ENCODE results near the gene DDX3X.
"Not testable (repeated sequence)": the region's sequence is repeated elsewhere in the genome, so short reads cannot be mapped to it uniquely, and the experiment has no call there.

Gene DDX3X

GRCh38 chrX:41308884-41309647, 24.9 kb upstream of the DDX3X start:
- Histone ChIP-seq H3K79me1 (ENCODE audit: low read length) (no peaks in the 10 kb centered on the region), H3K27me3 (ENCODE audit: insufficient read depth, low read length, poor library complexity) (no peaks in the 10 kb centered on the region), H2BK15ac (replicated peaks; ENCODE audit: low read depth) (no peak overlapping the region), H3K36me3 (ENCODE audit: control insufficient read depth, insufficient read depth, low read length) (no peaks in the 10 kb centered on the region), H3K9ac (ENCODE audit: low read length) (no peak overlapping the region), H3K18ac (ENCODE audit: low read length) (no peak overlapping the region), H3K56ac (ENCODE audit: low read length) (no peak overlapping the region), H2BK5ac (ENCODE audit: low read length) (no peak overlapping the region), H3K4me2 (ENCODE audit: low read length) (no peak overlapping the region), H2BK120ac (ENCODE audit: low read depth, low read length) (no peak overlapping the region), H3K4ac (ENCODE audit: low read depth, low read length) (no peak overlapping the region), H2AK5ac (ENCODE audit: low read length) (no peak overlapping the region), H3K4me1 (ENCODE audit: control insufficient read depth, low read depth, low read length) (no peaks in the 10 kb centered on the region), H4K5ac (ENCODE audit: low read length) (no peak overlapping the region), H3K4me3 (ENCODE audit: low read length) (no peak overlapping the region), H3K79me2 (ENCODE audit: control insufficient read depth, insufficient read depth, low read length) (no peaks in the 10 kb centered on the region), H3K27ac (ENCODE audit: low read depth, low read length) (no peak overlapping the region), H4K8ac (ENCODE audit: low read depth, low read length) (no peak overlapping the region), H3K23ac (ENCODE audit: low read length) (no peak overlapping the region)
- no CpG with 5 or more reads among the region's 5 CpGs for WGBS (ENCODE audit: extremely low coverage, insufficient coverage, low lambda C conversion rate)
- DNase-seq, result no peak

GRCh38 chrX:41312786-41313185, 21.2 kb upstream of the DDX3X start:
- Histone ChIP-seq H2BK5ac (ENCODE audit: low read length) (no peak overlapping the region), H3K4me3 (ENCODE audit: low read length) (no peak overlapping the region), H2BK15ac (replicated peaks; ENCODE audit: low read depth) (no peak overlapping the region), H3K23ac (ENCODE audit: low read length) (no peak overlapping the region), H3K79me2 (ENCODE audit: control insufficient read depth, insufficient read depth, low read length) (no peaks in the 10 kb centered on the region), H3K4me2 (ENCODE audit: low read length) (no peak overlapping the region), H3K79me1 (ENCODE audit: low read length) (no peaks in the 10 kb centered on the region), H3K27ac (ENCODE audit: low read depth, low read length) (no peak overlapping the region), H3K9ac (ENCODE audit: low read length) (no peak overlapping the region), H2BK120ac (ENCODE audit: low read depth, low read length) (no peak overlapping the region), H3K4ac (ENCODE audit: low read depth, low read length) (no peak overlapping the region), H3K27me3 (ENCODE audit: insufficient read depth, low read length, poor library complexity) (no peaks in the 10 kb centered on the region), H4K8ac (ENCODE audit: low read depth, low read length) (no peak overlapping the region), H3K56ac (ENCODE audit: low read length) (no peak overlapping the region), H3K36me3 (ENCODE audit: control insufficient read depth, insufficient read depth, low read length) (no peaks in the 10 kb centered on the region), H4K5ac (ENCODE audit: low read length) (no peak overlapping the region), H3K18ac (ENCODE audit: low read length) (no peak overlapping the region), H3K4me1 (ENCODE audit: control insufficient read depth, low read depth, low read length) (no peaks in the 10 kb centered on the region), H2AK5ac (ENCODE audit: low read length) (no peak overlapping the region)
- no CpG with 5 or more reads among the region's 1 CpG for WGBS (ENCODE audit: extremely low coverage, insufficient coverage, low lambda C conversion rate)
- no peak for DNase-seq

- H3K79me1 ChIP-seq (ENCODE audit: low read length), result no peaks in the 10 kb centered on the region
- H3K23ac ChIP-seq (ENCODE audit: low read length), result no peak overlapping the region
- WGBS (ENCODE audit: extremely low coverage, insufficient coverage, low lambda C conversion rate), result no CpG with 5 or more reads among the region's 5 CpGs
- H2BK15ac ChIP-seq (replicated peaks; ENCODE audit: low read depth), result no peak overlapping the region
- H4K5ac ChIP-seq (ENCODE audit: low read length), result no peak overlapping the region
- no peaks in the 10 kb centered on the region for H3K27me3 ChIP-seq (ENCODE audit: insufficient read depth, low read length, poor library complexity)
- no peak overlapping the region for H4K8ac ChIP-seq (ENCODE audit: low read depth, low read length)
- no peak overlapping the region for H3K4me2 ChIP-seq (ENCODE audit: low read length)
- H3K4me3 ChIP-seq (ENCODE audit: low read length), result no peak overlapping the region
- no peak overlapping the region for H2BK120ac ChIP-seq (ENCODE audit: low read depth, low read length)
- H3K9ac ChIP-seq (ENCODE audit: low read length), result no peak overlapping the region
- H3K18ac ChIP-seq (ENCODE audit: low read length), result no peak overlapping the region
- no peak overlapping the region for H2AK5ac ChIP-seq (ENCODE audit: low read length)
- H3K36me3 ChIP-seq (ENCODE audit: control insufficient read depth, insufficient read depth, low read length), result no peaks in the 10 kb centered on the region
- H3K4me1 ChIP-seq (ENCODE audit: control insufficient read depth, low read depth, low read length), result no peaks in the 10 kb centered on the region
- no peak overlapping the region for H3K56ac ChIP-seq (ENCODE audit: low read length)
- no peaks in the 10 kb centered on the region for H3K79me2 ChIP-seq (ENCODE audit: control insufficient read depth, insufficient read depth, low read length)
- no peak overlapping the region for H3K27ac ChIP-seq (ENCODE audit: low read depth, low read length)
- H2BK5ac ChIP-seq (ENCODE audit: low read length), result no peak overlapping the region
- H3K4ac ChIP-seq (ENCODE audit: low read depth, low read length), result no peak overlapping the region
- no peak for DNase-seq
These were observed 20.5 kb upstream of the DDX3X start for GRCh38 chrX:41313419-41313818.

- no peaks in the 10 kb centered on the region for H3K4me1 ChIP-seq (ENCODE audit: control insufficient read depth, low read depth, low read length)
These were observed 19.8 kb upstream of the DDX3X start for GRCh38 chrX:41314204-41314603.

GRCh38 chrX:41314881-41315280, 19.1 kb upstream of the DDX3X start:
- no peak overlapping the region for H3K4me3 ChIP-seq (ENCODE audit: low read length)
- WGBS (ENCODE audit: extremely low coverage, insufficient coverage, low lambda C conversion rate), result no CpG with 5 or more reads among the region's 7 CpGs

More at GRCh38 chrX:41314204-41314603, 19.8 kb upstream of the DDX3X start:
- H2BK15ac ChIP-seq (replicated peaks; ENCODE audit: low read depth), result no peak overlapping the region
- H3K56ac ChIP-seq (ENCODE audit: low read length), result no peak overlapping the region
- H3K4me2 ChIP-seq (ENCODE audit: low read length), result no peak overlapping the region
- no peak for DNase-seq
- no peaks in the 10 kb centered on the region for H3K36me3 ChIP-seq (ENCODE audit: control insufficient read depth, insufficient read depth, low read length)
- no peak overlapping the region for H2BK5ac ChIP-seq (ENCODE audit: low read length)
- no peak overlapping the region for H2AK5ac ChIP-seq (ENCODE audit: low read length)
- H3K18ac ChIP-seq (ENCODE audit: low read length), result no peak overlapping the region
- H2BK120ac ChIP-seq (ENCODE audit: low read depth, low read length), result no peak overlapping the region
- H3K27me3 ChIP-seq (ENCODE audit: insufficient read depth, low read length, poor library complexity), result no peaks in the 10 kb centered on the region
- H3K27ac ChIP-seq (ENCODE audit: low read depth, low read length), result no peak overlapping the region
- H3K4me3 ChIP-seq (ENCODE audit: low read length), result no peak overlapping the region
- no peaks in the 10 kb centered on the region for H3K79me1 ChIP-seq (ENCODE audit: low read length)
- no peak overlapping the region for H3K4ac ChIP-seq (ENCODE audit: low read depth, low read length)
- no peaks in the 10 kb centered on the region for H3K79me2 ChIP-seq (ENCODE audit: control insufficient read depth, insufficient read depth, low read length)
- H3K23ac ChIP-seq (ENCODE audit: low read length), result no peak overlapping the region
- no peak overlapping the region for H4K5ac ChIP-seq (ENCODE audit: low read length)
- no peak overlapping the region for H4K8ac ChIP-seq (ENCODE audit: low read depth, low read length)
- no peak overlapping the region for H3K9ac ChIP-seq (ENCODE audit: low read length)
- WGBS (ENCODE audit: extremely low coverage, insufficient coverage, low lambda C conversion rate), result no CpG with 5 or more reads among the region's 4 CpGs

GRCh38 chrX:41316266-41316665, 17.7 kb upstream of the DDX3X start:
- H3K27ac ChIP-seq (ENCODE audit: low read depth, low read length); H4K8ac ChIP-seq (ENCODE audit: low read depth, low read length); H3K79me1 ChIP-seq (ENCODE audit: low read length); H3K18ac ChIP-seq (ENCODE audit: low read length); H3K4ac ChIP-seq (ENCODE audit: low read depth, low read length); H3K36me3 ChIP-seq (ENCODE audit: control insufficient read depth, insufficient read depth, low read length); H3K79me2 ChIP-seq (ENCODE audit: control insufficient read depth, insufficient read depth, low read length); H4K5ac ChIP-seq (ENCODE audit: low read length); H3K4me2 ChIP-seq (ENCODE audit: low read length); H2BK15ac ChIP-seq (replicated peaks; ENCODE audit: low read depth); DNase-seq; H2BK120ac ChIP-seq (ENCODE audit: low read depth, low read length); H3K27me3 ChIP-seq (ENCODE audit: insufficient read depth, low read length, poor library complexity); H2BK5ac ChIP-seq (ENCODE audit: low read length); H3K4me1 ChIP-seq (ENCODE audit: control insufficient read depth, low read depth, low read length); H3K23ac ChIP-seq (ENCODE audit: low read length); H3K56ac ChIP-seq (ENCODE audit: low read length); H3K9ac ChIP-seq (ENCODE audit: low read length); H2AK5ac ChIP-seq (ENCODE audit: low read length); H3K4me3 ChIP-seq (ENCODE audit: low read length): not testable (repeated sequence)
- WGBS (ENCODE audit: extremely low coverage, insufficient coverage, low lambda C conversion rate), result no CpG with 5 or more reads among the region's 2 CpGs

More at GRCh38 chrX:41314881-41315280, 19.1 kb upstream of the DDX3X start:
- Histone ChIP-seq H3K27me3 (ENCODE audit: insufficient read depth, low read length, poor library complexity) (no peaks in the 10 kb centered on the region), H2BK120ac (ENCODE audit: low read depth, low read length) (no peak overlapping the region), H3K27ac (ENCODE audit: low read depth, low read length) (no peak overlapping the region), H3K56ac (ENCODE audit: low read length) (no peak overlapping the region), H3K4ac (ENCODE audit: low read depth, low read length) (no peak overlapping the region), H4K5ac (ENCODE audit: low read length) (no peak overlapping the region), H3K79me2 (ENCODE audit: control insufficient read depth, insufficient read depth, low read length) (no peaks in the 10 kb centered on the region), H2BK5ac (ENCODE audit: low read length) (no peak overlapping the region), H3K18ac (ENCODE audit: low read length) (no peak overlapping the region), H3K4me1 (ENCODE audit: control insufficient read depth, low read depth, low read length) (no peaks in the 10 kb centered on the region), H2AK5ac (ENCODE audit: low read length) (no peak overlapping the region), H3K79me1 (ENCODE audit: low read length) (no peaks in the 10 kb centered on the region), H3K36me3 (ENCODE audit: control insufficient read depth, insufficient read depth, low read length) (no peaks in the 10 kb centered on the region), H2BK15ac (replicated peaks; ENCODE audit: low read depth) (no peak overlapping the region), H3K9ac (ENCODE audit: low read length) (no peak overlapping the region), H3K23ac (ENCODE audit: low read length) (no peak overlapping the region), H3K4me2 (ENCODE audit: low read length) (no peak overlapping the region), H4K8ac (ENCODE audit: low read depth, low read length) (no peak overlapping the region)
- no peak for DNase-seq

All from mesendoderm (in vitro differentiated cells).